A204.1 (cell line): ENCODE data around the gene C1QL4.

Source experiments
- FAIRE-seq: peaks from 2 replicates; lab custom pipeline; 2012; peaks lifted over from hg19 to GRCh38; lab: Jason Lieb, UNC

Gene C1QL4

DNA sequence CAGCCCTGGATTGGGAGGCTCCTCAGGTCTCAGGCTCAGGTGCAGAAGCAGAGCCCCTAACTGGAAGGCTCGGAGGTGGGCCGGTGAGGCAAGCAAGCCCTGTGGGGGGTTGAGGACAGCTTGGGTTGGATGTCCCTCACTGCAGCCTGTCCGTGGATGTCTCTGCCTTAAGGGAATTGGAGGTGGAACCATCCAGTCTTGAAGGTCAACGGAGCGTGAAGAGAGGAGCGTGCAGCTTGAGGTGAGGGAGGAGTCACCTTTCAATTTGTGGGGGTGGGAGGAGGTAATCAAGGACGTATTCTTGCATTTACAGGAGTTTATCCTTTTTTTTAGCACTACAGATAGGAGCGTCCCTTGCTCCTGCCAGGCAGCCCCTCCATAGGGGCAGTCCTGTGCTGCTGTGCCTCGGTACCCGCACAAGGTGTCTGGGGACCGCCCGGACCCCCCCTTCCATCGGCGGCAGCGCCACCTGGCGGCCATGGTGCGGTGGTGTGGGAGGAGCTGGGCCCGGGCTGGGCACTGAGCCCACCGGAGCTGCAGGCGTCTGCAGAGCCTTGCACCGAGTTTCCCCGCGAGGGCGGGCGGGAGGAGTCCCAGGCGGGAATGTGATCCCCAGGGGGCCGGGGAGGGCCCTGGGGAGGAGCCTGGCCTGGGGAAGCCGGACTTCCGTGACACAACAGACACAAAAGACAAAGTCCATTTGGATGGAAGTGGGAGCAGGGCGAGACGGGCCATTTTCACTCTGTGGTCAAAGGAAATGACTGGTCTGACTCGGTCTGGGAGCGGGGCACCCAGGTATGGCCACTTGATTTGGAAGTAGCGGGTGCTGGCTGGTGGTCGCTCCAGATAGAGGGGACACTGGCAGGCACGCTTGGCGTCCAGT lies 10.6 kb upstream of the C1QL4 start:
- no peak for FAIRE-seq

DNA sequence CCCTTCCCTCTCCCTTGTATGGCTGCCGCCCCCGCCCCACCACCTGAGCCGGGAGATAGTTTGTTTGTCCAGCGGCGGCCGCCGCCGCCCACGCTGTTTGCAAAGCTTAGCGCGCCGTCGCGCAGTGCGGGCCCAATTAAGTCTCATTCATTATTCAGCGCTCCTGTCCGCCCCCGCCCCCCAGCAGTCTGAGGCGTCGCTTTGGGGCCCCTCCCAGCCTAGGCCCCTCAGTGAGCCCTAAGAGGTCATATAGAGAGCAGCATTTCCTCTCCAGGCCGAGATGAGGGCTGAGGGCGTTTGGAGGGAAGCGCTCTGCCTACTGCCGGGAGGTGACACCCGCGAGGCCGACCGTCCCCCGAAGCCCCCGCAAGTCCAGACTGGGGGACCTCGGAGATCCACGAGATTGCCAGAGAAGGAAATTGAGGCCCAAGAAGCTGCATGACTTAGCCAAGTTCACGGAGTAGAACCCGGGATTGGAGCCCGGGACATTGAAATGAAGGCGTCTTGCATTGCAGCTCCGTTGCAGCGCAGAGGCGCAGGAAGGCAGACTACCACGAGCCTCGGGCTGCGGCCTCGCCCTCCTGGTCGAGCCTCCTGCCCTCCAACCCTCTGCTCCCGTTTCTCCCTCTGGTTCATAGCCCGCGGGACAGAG lies 9.8 kb upstream of the C1QL4 start, which contains the start of gene DNAJC22:
TSS of gene DNAJC22 (plus strand) at position 230 of the 652 bp plus-strand sequence. CDS start 1,985 bp downstream, outside the sequence.
- no peak for FAIRE-seq

DNA sequence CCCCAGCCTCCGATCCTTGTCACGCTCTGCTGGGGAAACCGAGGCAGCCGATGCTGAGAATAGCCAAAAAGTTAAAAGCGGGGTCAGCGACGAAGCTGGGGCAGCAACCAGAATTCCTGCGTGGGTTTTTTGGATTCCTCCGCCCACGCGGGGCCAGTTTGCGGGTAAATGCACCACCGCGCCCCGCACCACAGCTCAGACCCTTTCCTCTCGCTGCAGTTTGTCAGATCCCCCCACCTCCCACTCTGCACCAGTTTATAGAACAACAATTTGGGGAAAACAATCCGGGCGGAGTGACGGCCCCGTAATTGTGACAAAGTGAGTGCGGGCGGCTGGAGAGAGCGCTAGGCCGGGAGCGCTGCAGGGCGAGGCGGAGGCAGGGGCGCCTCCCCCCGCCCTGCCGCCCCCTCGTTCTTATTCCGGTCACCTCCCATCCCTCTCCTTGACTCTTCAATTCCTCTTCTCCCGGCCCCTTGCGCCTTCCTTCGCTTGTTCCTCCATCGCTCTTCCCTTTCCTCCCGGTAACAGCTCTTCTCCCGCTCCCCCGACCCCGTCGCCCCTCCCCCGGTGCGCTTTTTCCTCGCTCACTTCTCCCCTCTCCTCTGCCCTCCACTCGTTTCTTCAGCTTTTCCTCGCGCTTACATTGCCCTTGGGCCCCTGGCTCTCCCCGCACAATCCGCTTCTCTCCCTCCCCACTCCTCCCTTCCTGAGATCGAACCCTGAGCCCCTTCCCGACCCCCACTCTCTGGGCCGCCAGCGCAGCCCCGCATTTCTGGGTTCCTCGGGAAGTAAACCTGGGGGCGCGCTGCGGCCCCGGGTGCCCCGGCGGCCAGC lies 9.1 kb upstream of the C1QL4 start:
- FAIRE-seq: no peak

DNA sequence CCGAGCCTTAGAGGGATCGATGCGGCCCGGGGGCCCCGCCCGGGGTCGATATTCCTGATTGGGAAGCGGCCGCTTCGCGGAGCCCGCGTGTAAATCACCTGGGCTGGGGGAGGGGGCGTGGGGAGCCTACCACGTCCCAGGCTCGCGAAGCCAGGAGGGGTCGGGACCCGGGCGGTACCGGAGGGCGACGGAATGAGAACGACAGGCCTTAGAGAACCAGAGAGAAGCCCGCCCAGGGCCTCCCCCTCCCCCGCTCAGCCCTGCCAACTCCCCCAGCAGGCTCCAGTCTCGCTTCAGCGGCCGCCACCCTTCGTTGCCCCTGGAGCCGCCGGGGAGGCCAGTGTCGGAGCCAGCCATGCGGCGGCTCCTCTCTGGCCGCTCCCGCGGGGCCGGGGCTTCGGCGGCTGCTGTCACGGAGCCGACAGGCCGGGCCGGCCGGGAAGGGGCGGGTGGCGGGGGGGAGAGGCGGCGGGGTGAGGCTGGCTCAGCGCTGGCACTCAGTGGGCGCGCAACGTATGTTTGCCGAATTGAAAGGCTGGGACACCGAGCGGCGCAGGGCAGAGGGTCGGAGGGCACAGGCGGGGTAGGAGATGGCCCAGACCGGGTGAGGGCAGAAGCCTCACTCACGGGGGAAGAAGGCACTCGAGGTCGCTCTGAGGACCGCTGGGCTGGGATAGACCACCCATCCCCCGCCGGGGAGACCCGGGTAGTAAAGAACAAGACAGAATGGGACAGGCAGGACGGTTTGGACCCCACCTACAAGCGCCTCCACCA lies 8.2 kb upstream of the C1QL4 start:
- FAIRE-seq: no peak

DNA sequence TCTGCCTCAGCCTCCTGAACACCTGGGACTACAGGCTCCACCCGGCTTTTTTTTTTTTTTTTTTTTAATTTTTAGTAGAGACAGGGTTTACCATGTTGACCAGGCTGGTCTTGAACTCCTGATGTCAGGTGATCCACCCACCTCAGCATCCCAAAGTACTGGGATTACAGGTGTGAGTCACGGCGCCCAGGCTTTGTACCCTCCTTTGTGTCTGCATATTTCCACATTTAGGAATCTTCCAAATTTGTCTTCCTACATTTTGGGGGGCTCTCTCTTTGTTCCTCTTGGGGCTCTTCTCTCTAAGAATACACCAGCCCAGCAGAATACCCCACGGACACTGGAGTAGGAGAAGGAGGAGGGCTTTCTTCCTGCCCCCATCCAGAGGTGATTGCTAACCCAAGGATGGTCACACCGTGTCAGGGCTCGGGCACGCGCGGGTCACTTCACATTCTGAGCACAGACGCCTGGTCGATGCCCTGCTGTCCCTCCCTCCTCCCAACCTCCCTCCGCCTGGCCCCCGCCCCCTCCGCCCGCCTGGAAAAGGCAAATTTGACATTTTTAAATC lies 7.6 kb upstream of the C1QL4 start:
- no peak for FAIRE-seq

DNA sequence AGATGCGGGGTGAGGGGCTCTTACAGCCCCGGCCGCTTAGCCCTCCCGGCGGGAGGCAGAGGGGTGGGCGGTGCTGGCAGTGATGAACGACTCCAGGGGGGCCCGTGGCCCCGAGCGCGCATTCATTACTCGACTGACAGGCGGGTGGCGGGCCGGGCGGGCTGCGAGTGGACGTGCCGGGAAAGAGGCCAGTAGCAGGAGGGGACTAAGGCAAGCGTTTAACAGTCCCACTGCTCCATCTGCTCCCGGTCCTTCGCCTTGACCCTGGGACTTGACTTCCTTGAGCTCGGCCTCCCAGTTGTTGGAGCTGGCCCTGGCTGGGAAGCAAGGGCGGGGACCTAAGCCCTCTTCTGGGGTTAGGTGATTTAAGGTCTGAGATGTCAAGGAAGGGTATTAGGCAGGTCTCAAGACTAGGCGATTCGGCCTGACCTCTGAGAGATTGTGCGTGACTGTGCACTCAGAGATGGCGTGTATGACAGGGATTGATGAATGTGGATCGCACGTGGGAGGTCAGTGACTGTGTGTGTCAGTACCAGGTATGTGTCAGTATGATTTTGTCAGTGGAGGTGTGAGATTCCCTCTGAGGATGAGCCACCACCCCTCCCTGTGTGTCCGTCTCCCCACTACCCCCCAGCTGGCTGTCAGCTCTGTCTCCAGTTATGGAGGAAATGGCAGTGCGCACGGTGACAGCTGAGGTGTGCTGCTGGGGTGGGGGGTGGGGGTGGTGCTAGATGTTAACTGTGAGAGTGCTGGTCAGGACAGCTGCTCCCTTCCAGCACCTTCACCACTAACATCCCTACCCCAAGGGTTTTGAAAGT lies 6.1 kb upstream of the C1QL4 start:
- no peak for FAIRE-seq

DNA sequence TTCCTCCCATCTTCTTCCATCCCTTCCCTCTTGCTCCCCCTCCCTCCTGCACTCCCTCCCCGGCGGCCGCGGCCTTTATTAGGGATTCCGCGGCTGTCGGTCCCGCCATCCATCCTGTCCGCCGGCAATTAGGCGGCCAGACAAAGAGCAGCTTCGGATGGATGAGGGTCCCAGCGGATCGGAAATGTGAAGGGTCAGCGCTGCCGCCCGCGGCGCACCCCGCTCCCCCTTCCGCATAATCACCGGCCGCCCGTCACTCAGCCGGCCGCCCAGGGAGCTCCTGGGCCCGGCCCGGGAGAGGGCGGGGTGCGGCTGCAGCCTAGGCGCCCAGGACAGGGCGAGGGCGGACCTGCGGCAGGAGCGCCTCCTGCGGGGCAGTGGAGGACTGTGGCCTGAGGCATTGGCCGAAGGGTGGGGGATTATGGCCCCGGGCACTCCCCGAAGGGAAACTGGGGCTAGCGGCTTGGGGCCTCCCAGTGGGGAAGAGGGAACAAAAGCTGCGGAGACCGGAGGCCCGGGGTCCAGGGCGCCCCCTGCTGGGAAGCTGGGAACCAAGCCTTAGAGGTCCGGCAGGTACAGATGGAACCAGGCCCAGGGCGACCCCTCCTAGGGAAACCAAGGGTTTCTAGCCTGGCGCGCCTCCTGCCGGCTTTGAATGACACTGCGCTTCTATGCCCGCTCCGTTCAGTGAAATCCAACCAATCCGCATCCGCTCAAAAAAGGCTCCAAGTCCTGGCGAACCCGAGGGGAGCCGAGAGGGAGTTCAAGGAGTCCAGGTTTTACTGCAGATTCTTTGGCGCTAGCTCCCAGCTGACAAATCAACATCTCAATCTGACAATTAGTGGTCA lies 5.3 kb upstream of the C1QL4 start:
- FAIRE-seq: no peak

DNA sequence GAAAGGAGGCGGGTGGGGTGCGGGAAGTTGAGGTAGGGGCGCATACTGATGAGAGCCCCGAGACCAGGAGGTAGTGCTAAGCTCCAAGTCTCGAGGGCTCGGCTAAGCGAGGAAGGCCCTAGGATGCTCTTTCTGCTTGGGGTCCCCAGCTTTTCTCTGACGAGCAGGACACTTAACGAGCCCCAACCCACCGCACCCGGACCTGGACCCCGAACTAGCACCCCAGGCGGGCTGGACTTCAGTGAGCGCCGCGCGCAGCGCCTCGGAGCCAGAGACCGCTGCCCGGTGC lies 4.7 kb upstream of the C1QL4 start:
- FAIRE-seq: no peak

DNA sequence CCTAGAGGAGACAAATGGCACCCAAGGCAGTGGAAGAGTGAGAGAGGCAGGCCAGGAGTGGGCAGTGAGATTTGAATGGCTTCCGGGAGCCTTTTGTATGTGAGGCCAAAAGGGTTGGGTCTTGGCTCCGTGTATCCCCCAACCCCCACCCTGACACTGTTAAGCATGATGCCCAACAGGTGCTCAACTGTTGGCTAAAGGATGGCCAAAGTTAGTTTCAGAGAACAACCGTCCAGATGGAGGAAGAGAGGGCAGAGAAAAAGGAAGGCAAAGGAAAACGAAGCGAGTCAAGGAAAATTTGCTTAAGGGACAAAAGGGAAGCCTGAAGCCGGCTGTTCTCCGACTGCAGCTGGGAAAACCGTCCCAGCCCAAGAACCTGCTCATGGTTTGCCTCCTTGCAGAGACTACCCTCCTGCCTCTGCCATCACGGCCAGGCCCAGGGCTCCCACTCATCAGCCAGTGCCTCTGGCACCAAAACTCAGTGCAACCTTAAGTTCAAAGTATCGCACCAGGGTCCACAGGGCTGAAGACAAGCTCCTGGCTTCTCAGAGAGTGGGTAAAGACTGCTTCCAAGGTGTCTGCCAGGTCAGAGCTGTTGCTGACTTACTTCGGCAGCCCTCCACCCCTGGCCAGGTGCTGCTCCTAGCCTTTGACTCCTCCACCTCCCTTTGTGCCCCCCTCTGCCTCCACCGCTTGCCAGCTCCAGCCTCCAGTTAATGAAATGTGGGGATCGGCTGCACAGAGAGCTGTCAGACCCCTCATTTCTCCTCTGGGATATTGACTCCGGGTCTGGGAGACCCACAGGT lies 4.2 kb upstream of the C1QL4 start:
- FAIRE-seq: no peak

DNA sequence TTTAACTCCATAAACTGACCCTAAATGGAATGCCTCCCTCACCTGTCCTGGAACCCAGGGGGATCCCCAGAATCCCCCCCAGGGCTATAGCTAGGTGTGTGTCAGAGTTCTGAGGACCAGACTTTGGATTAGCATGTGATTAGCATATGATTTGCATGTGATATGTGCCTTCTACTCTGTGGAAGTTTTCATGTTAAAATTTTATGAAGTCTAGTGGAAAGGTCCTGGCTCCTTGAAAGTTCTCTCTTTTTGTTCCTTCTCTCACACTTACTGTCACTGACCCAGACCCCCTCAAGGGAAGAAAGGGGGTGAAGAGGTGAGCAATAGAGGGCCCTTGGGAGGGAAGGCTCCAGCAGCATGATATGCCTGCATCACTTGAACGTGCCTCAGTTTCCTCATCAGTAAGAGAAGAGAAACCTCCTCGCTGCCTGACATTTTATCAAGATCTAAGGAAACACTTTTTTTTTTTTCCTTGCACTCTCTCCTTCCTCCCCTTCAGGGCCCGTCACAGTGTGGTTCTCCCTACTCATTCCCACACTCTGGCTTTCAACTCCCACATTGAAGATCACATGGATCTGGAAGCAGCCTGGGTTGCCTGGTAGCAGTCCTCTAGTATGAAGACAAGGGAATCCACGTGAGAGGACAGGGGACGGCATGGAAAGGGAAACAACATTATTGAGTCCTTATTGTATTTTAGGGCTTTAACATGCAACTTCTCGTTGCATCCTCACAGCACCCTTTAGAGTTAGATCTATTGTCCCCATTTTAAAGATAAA lies 3.3 kb upstream of the C1QL4 start:
- FAIRE-seq: no peak

DNA sequence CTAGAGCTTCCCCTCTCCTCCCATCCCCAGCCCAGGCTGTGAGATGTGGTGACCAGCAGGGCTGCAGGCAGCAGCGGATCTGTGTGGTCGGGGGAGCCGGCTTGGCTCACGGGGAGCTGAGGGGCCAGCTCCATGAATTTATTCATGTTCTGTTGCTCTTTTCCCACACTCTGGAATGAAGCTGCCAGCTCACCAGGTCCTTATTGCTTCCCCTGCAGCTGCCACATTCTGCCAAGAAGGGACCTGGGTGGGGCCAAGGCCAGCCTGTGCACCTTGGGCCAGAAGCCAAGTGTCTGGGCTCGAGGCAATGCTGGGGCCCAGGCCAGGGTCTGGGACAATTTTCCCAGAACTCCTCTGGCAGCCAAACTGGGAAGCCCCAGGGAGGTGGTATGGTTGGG lies 2.5 kb upstream of the C1QL4 start:
- no peak for FAIRE-seq

DNA sequence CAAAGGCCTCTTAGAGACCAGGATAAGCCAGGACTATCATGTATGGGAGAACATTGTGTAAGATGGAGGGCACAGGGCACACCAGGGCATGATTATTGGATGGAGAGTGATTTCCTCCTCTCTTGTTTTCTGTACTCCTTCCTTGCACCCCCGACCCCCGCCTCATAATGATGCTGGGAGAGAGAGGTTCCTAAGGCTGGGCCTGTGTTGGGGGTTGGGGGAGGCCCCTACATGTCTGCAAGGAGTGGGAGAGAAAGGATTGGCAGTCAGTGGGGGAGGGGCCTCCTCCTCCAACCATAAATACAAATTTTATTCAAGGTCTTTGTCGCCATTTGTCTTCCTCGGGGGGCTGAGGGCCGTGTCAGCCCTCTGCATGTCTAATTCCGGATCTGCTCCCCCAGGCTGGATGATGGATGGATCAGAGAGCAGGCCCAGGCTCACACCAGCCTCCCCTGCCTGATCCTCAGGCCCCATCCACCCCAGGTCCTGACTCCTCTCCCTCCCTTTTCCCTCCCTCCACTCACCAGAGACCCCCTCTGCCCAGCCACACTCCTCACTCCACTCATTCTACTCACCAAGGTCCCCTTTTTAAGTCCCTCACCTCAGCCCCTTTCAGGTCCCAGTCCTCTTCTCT lies 2.0 kb upstream of the C1QL4 start:
- FAIRE-seq: no peak

DNA sequence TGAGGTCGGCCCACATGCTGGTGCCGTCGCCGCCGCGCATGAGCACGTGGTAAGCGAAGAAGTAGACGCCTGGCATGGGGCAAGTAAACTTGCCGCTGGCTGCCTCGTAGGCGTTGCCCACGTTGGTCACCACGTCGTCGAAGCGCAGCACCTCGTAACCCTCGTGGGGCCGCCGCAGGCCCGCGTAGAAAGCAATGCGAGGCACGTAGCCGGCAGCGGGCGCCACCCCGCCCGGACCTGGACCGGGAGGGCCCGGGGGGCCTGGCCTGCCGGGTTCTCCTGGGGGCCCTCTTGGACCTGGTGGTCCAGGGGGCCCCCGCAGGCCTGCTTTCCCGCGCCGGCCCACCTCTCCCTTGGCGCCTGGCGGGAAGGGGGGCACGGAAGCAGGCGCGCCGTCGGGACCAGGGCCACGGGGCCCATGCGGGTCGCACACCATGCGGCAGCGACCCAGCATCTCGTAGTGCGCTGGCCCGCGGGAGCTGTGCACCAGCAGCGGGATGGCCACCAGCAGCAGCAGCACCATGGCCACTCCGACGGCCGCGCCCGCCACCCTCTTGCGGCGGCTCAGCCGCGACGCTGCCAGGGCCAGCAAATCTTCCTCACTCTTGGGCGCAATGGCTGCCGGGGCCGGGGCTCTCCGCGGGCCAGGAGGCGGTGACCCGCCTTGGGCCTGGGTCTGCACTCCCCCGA lies 888 bp downstream of the C1QL4 start:
- FAIRE-seq: no peak

DNA sequence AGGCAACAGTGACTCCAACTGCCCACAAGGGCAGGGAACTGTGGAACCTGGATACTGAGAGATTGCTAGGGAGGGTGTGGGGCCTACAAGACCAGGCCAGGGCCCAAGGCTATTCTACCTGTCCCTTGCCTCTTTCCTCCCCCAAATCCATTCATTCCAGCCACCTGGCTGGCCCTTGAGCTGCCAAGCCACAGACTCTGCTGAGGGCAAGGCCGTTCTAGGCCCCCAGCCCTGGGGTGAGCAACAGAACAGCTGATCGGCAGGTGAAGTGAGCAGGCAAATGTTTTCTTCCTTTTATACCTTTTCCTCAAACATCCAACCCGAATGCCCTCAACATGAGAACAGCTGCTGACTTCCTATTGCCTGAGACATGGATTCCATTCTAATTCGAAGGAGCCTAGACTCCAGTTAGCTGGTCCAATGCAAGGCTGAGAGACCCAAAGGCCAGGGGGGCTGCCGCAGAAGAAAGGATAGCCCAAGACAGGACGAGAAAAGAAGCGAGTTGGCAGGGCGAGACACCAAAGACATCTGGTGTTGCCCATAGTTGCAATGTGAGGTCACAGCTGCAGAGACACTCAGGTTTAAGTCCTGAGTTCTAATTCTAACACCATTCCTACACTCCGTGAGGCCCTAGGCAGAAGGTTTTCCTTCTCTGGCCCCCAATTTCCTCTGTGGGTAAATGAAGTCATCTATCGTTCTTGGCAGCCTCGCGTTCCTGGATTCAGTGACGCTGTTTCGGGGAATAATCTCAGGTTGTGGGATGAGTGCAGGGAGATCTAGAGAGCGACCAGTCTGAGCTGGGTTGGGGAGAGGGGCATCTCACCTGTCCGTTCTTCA lies 1.7 kb downstream of the C1QL4 start:
- FAIRE-seq: no peak

DNA sequence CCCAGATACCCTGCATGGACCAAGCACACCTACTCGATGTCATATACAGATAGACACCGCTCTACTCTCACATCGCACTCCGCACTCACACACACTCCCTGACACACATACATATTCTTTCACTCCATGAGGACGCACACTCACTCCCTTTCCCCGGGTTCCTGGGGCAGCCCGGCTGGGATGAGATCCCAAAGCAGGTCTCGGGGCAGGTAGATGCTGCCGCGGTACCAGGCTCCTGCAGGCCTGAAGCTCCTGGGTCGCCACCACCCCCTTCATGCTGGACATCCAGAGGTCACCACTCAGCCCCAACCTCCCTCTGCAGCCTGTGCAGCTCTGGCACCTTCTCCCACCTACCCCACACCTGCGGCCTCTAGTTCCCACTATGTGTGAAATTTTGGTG lies 2.3 kb downstream of the C1QL4 start:
- no peak for FAIRE-seq

DNA sequence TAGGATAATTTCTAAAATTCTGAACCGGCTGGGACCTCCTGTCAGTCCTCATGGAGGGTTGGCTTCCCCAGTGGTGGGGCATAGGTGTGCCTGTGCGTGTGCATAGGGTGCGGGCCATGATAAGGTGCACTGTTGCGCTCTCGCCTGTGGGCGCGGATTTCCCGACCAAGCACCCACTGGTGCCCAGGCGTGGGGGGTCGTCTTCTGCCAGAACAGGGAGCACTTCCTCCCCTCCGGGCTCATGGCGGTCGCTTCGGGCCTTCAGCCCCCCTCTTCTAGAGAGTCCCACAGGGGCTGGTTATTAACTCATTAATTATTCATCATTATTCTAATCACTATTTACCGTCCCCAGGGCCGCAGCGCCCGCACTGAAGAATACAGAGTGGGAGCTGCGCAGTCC lies 2.8 kb downstream of the C1QL4 start:
- no peak for FAIRE-seq
